AG04449 (cell line): Measurements from ENCODE around the gene MAP6.
A peak's percentile ranks its signal among the peaks of the same experiment; 100 is the strongest.

Experiments
- CTCF ChIA-PET: fragments of 350-600 bp; formaldehyde crosslinking; extraction: SDS; loops from one replicate; lab custom pipeline; 2021; ENCODE audit warnings: antibody characterized with exemption; lab: Yijun Ruan, JAX
- POLR2A ChIA-PET: fragments of 400-600, 350-600 bp; formaldehyde crosslinking; extraction: SDS; loops from one replicate; lab custom pipeline; 2020; ENCODE audit warnings: antibody characterized with exemption, inconsistent platforms; lab: Yijun Ruan, JAX
- DNase-seq: peaks from one replicate; pipeline ENCODE4 v3.0.0-alpha.2; 2010; ENCODE audit warnings: low read depth, low spot score
- H3K4me3 ChIP-seq: 2 replicates; pipeline ENCODE4 v1.5.1; 2011; ENCODE audit warnings: low read depth, mild to moderate bottlenecking, control low read depth, low read length
- CTCF ChIP-seq: IDR thresholded peaks from one replicate; pipeline ENCODE4 v1.5.1; 2011; ENCODE audit warnings: mild to moderate bottlenecking, moderate library complexity, low read length, control low read depth, inconsistent platforms; ENCODE audit not compliant: insufficient read depth; ENCODE audit errors: missing control alignments

Gene MAP6

DNA sequence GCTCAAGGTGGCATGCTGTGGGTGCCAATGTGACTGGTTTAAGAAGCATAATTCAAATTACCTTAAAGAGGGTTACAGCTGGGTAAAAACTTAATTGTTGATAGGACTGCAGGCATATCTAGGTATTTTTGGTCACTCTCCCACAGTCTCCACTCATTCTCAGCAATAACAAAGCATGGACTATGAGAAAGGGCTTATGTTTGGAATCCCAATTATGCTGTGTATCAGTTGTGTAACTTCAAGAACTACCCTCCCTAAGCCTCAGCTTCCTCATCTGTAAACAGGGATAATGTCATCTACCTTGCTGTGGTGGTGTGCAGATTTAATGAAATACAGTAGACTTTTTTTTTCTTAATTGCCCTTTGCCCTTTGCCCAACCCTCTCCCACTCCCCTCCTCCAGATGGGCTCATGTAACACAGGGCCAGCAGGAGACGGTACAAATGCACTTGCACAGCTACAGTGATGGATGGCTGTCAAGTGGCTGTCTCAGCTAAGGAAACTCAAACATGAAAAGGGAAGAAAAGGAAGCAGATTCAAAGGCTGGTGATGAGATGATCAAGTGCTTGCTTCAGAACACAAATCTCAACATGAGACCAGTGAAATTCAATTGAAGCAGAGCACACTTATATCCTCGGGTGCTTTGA lies 37.6 kb downstream of the MAP6 start:
- no peak for TF ChIP-seq CTCF
- POLR2A ChIA-PET = no interaction called here
- DNase-seq = no peak
- CTCF ChIA-PET = no interaction called here
- H3K4me3 ChIP-seq = no peak overlapping the region

DNA sequence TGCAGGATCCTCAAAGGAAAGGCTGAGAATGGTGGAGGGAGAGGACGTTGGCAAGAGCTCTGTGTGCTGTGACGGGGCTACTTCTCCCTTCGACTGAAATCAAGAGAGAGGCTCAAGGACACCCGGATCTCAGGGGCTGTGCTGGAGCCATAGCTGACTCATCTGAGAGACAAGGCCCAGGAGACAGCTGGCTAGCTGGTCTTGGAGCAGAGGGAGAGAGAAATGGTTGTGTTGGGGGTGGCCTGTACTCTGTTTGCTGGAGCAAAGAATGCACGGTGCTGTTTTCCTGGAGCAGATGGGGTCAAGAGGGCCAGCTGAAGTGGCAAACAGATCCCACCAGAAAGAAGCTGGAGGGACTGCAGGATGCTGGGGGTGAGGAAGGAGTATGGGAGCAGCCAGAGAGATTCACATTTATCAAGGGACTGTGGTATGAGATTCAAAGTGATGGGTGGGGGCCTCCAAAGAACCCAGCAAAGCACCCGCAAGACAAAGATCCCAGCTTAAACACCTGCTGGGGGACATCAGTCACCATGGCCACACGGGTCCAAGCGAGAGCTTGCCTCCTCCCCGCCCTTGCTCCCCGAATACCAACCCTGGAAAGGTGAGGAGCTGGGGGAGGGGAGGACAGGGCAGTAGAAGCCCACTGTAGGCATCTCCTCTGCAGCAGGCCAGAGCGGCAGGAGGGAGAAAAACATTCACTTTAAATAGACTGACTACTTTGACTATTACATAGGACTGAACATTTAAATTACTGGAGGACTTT lies 40.8 kb downstream of the MAP6 start:
- DNase-seq = no peak
- no peak for TF ChIP-seq CTCF
- no peak overlapping the region for H3K4me3 ChIP-seq
- ChIA-PET CTCF (interaction anchor here (0.9 to 2.2 kb wide), 8 partner anchors 9 to 82 kb away, joined by 3 to 6 read pairs (median 4); no protein-coding TSS in a partner anchor), POLR2A (interaction anchor here (1.1 kb wide), 1 partner anchor 25 kb away, joined by 4 read pairs; no protein-coding TSS in a partner anchor)

DNA sequence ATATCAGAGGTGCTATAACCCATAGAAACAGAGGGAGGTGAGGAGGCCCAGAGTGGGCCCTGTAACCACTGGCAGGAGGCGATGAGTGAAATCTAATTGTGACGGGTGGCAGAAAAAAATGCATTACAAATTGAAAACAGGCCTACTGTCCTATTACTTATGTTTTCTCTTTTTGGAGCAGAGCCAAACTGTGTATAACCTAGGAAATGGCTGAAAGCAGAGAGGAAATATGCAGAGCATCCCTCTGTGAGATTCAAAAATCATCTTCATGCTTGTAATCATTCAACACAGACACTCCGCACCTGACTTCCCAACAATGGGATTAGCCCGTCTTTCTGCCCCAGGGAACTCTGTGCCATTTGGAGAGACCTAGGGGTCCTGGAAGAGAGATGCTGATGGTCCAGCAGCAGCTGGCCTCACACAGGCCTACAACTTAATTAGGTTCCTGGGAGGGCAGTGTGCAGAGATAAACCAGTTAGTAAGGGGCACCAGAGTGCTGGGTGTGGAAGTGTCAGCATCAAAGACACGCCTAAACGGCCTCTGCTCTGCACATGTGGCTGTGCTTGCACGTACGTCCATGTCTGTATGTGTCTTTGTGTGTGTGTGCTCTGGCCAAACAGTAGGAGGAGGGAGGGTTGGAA lies 41.8 kb downstream of the MAP6 start:
- ChIA-PET CTCF (interaction anchor here (1.1 to 2.0 kb wide), 4 partner anchors 10 to 18 kb away, joined by 3 to 5 read pairs (median 4); no protein-coding TSS in a partner anchor), POLR2A (no interaction called here)
- TF ChIP-seq CTCF = no peak
- no peak overlapping the region for H3K4me3 ChIP-seq
- no peak for DNase-seq

- ChIA-PET CTCF (interaction anchor here (0.8 to 2.0 kb wide), 3 partner anchors 10 to 77 kb away, joined by 3 to 5 read pairs (median 4); no protein-coding TSS in a partner anchor), POLR2A (interaction anchor here (0.7 kb wide), 1 partner anchor 72 kb away, joined by 4 read pairs; no protein-coding TSS in a partner anchor)
- no peak for TF ChIP-seq CTCF
- H3K4me3 ChIP-seq = no peak overlapping the region
- peak; percentile 44 for DNase-seq
These were observed 42.6 kb downstream of the MAP6 start for GRCh38 chr11:75625991-75626888.

DNA sequence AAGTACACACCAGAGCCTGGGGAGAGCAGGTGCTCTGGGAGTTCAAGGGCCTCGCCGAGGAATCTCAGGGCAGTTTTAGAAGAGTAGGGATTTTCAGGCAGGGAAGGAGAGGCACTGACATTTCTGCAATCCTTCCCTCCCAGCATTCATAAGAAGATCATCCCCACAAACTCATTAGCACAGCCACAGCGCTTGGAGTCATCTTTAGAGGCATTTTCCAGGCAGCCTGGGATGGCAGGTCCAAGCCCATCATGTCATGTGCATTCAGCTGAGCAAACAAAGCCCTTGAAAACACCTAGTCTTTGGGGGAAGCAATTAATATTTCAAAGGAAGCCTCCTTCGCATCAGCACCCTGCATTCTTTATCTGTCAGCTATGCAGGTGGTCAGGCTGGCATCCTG lies 43.8 kb downstream of the MAP6 start:
- DNase-seq = no peak
- ChIA-PET POLR2A (no interaction called here), CTCF (interaction anchor here (0.8 to 2.0 kb wide), 2 partner anchors 11 to 76 kb away, joined by 3 to 5 read pairs; no protein-coding TSS in a partner anchor)
- no peak overlapping the region for H3K4me3 ChIP-seq
- no peak for TF ChIP-seq CTCF
